Upper lobe of left lung (tissue), 4 donors: ENCODE results near the gene PILRA.

Source experiments
- CTCF ChIP-seq, 6 experiments: fragments of 450-650 bp in 4 of 6; fragments of 200-600 bp in 2 of 6; sonication (generic) in 2 of 6; IDR thresholded peaks; one replicate each; pipeline ENCODE4 v1.5.1; 2016 to 2019; ENCODE audit warnings: antibody characterized with exemption in 6 of 6
- POLR2A ChIP-seq, 4 donors: fragments of 450-650 bp; IDR thresholded peaks; one replicate each; pipeline ENCODE4 v1.5.1; 2016 to 2017; ENCODE audit warnings: antibody characterized with exemption in 4 of 4, mild to moderate bottlenecking in 2 of 4
- POLR2AphosphoS5 ChIP-seq, 2 donors: sonication (generic); formaldehyde crosslinking; IDR thresholded peaks; one replicate each; pipeline ENCODE4 v1.5.1; 2017; ENCODE audit warnings: antibody characterized with exemption in 2 of 2

GRCh38 chr7:100396421-100396982 lies 23.2 kb downstream of the PILRA start:
- TF ChIP-seq CTCF (IDR thresholded peaks at IDR 0.05) = no peak
- TF ChIP-seq POLR2AphosphoS5 (IDR thresholded peaks at IDR 0.05) = no peak
- TF ChIP-seq POLR2A (IDR thresholded peaks at IDR 0.05) = no peak
